ENCODE data around the gene SPPL2C.

The SPPL2C gene

DNA sequence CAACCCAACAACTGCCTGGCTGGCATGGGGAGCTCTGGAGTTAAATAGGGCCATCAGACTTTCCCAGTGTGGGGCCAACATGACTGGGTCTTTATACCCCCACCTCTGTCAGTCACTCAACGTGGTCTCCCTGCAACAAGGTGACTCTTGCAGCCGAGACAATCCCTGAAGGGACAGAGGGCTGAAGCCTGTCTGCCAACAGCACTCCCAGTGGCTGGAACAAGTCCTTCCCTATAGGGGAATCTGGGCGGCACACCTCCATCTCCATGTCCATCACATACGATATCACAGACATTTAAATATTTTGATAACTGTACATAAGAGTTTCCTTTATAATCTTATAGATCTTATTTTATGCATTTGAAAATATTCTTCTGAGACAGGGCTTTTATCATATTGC, 44.9 kb downstream of the SPPL2C start:
- DNase-seq: no peak

DNA sequence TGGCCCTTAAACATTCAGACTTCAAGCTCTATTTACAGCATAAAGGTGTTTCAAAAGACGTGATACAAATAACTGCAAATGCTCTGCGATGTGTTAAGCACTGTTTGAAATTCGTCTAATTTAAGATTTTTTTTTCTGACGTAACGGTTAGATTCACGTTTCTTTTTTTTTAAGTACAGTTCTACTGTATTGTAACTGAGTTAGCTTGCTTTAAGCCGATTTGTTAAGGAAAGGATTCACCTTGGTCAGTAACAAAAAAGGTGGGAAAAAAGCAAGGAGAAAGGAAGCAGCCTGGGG, 49.0 kb downstream of the SPPL2C start:
- DNase-seq: no peak

DNA sequence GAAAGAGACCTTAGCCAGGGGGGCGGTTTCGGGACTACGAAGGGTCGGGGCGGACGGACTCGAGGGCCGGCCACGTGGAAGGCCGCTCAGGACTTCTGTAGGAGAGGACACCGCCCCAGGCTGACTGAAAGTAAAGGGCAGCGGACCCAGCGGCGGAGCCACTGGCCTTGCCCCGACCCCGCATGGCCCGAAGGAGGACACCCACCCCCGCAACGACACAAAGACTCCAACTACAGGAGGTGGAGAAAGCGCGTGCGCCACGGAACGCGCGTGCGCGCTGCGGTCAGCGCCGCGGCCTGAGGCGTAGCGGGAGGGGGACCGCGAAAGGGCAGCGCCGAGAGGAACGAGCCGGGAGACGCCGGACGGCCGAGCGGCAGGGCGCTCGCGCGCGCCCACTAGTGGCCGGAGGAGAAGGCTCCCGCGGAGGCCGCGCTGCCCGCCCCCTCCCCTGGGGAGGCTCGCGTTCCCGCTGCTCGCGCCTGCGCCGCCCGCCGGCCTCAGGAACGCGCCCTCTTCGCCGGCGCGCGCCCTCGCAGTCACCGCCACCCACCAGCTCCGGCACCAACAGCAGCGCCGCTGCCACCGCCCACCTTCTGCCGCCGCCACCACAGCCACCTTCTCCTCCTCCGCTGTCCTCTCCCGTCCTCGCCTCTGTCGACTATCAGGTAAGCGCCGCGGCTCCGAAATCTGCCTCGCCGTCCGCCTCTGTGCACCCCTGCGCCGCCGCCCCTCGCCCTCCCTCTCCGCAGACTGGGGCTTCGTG, 49.5 kb downstream of the SPPL2C start, which contains the start of gene MAPT:
Gene MAPT (plus strand): TSS at position 533 of the 763 bp plus-strand sequence. CDS start 67,784 bp downstream, outside the sequence.
- DNase-seq: peak; percentile 87

DNA sequence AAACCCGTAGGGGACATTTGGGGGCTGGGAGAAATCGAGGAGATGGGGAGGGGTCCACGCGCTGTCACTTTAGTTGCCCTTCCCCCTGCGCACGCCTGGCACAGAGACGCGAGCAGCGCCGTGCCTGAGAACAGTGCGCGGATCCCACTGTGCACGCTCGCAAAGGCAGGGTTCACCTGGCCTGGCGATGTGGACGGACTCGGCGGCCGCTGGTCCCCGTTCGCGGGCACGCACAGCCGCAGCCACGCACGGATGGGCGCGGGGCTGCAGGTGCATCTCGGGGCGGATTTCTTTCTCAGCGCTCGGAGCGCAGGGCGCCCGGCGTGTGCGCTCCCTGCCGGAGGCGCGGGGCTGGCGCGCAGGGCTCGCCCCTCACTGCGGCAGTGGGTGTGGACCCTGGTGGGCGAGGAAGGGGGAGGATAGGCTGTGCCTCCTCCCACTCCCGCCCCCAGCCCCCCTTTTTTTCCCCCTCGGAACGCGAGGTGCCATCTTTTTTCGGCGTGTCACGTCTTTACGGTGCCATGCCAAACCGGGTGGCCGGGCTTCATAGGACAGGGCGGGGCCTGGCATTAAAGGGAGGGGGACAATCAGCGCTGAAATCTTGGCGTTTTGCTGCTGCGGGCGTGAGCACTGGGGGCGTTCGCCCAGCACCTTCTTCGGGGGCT, 50.8 kb downstream of the SPPL2C start:
- DNase-seq: peak; percentile 31

DNA sequence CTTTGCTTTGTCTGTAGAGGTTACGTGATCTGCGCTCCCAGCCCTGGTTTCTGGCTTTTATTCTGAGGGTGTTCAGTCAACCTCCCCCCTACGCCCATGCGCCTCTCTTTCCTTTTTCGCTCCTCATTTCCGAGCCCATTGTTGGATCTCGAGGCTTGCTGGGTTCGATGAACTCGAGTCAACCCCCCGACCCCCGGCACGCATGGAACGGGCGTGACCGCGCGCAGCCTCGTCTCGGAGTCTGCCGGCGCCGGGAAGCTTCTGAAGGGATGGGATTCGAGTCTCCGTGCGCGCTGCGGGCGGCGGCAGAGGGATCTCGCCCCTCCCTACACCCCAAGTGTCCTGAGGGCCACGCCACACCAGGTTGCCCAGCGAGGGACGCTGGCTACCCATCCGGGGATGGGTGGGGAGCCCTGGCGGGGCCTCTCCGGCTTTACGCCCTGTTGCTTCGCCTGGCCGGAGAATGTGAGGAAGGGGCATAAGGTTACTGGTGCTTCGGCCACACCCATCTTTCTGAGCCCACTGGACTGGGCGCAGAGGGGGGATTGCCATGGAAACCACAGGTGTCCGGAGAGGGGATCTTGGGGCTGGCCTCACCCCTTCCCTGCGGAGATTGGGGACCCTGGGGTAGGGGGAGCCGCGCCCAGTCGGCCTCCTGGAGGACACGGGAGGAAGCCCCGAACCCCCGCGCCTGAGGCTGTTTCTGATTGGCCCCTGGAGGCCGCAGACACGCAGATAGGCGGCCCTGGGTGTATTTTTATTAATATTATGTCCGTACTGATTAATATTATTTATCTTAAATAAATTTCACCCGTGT, 51.5 kb downstream of the SPPL2C start:
- peak; percentile 12 for DNase-seq
